ENCODE measurements around the gene SPEG. TPM values are rescaled to one million over a fixed set of nuclear protein-coding genes. Genes with fewer than 3 reads are reported as not detected.

SPEG gene
- total and polyA plus RNA-seq, 2 donors (not counting 3 experiments of a cell fraction or from before 2014, with no cell fraction given) = 0.84 to 3.5 TPM

GRCh38 chr2:219417374-219417773 lies 17.3 kb upstream of the SPEG start:
- Histone ChIP-seq H4K20me1 (replicated peaks; ENCODE audit: control insufficient read depth, extremely low read depth, insufficient read depth, low read length) (no peaks in the 10 kb centered on the region), H3K4me1 (ENCODE audit: control insufficient read depth, extremely low read depth, insufficient read depth, low read length) (no peaks in the 10 kb centered on the region), H3K9ac (replicated peaks; ENCODE audit: extremely low read depth, insufficient read depth, low read length) (no peak overlapping the region), H3K27me3 (ENCODE audit: control insufficient read depth in 2 of 2, insufficient read depth in 2 of 2, low read length in 2 of 2) (peaks cover 30% of the 10 kb centered on the region in 2 experiments), H3K36me3 (ENCODE audit: control insufficient read depth in 2 of 2, extremely low read depth in 1 of 2, insufficient read depth in 2 of 2, low read length in 2 of 2) (no peaks in the 10 kb centered on the region), H3K9me1 (replicated peaks; ENCODE audit: control insufficient read depth, extremely low read depth, insufficient read depth, low read length) (no peaks in the 10 kb centered on the region), H3K4me2 (ENCODE audit: insufficient read depth, low read length) (no peak overlapping the region), H3K27ac (ENCODE audit: insufficient read depth, low read depth, low read length) (no peak overlapping the region), H3K79me2 (ENCODE audit: control insufficient read depth, insufficient read depth, low read length) (no peaks in the 10 kb centered on the region), H3K4me3 (replicated peaks in 1 of 3; ENCODE audit: insufficient read depth in 1 of 3, low read depth in 1 of 3, low read length in 3 of 3) (no peak overlapping the region), H3K9me3 (replicated peaks; ENCODE audit: control insufficient read depth, insufficient read depth, low read length) (no peaks in the 10 kb centered on the region), H2AFZ (ENCODE audit: low read depth, low read length) (no peak overlapping the region)
- intact Hi-C loops (cut with micrococcal nuclease) = no loop called here
- no peak for DNase-seq (ENCODE audit: low read depth, low spot score)
- no peak for TF ChIP-seq EZH2 (IDR thresholded peaks at IDR 0.05; ENCODE audit: borderline replicate concordance, low read depth, low read length, severe bottlenecking)
- TF ChIP-seq MYC (IDR thresholded peaks at IDR 0.05; ENCODE audit: low read depth, low read length) = no peak
- no peak for TF ChIP-seq POLR2AphosphoS5 (IDR thresholded peaks at IDR 0.05; ENCODE audit: insufficient read depth, low read depth, low read length)
- no peak for TF ChIP-seq POLR2A (IDR thresholded peaks at IDR 0.05; ENCODE audit: low read depth, low read length)
- TF ChIP-seq MAX (IDR thresholded peaks at IDR 0.05; ENCODE audit: insufficient read depth, insufficient read length) = no peak
- dilution Hi-C loops (cut with MboI; ENCODE audit: extremely low pct_ligation_motif_present, low sequenced_read_pairs) = no loop called here
- ChIA-PET POLR2A (no interaction called here), CTCF (interaction anchor here (0.9 to 1.9 kb wide), 2 partner anchors 10 to 14 kb away, joined by 3 to 7 read pairs; no protein-coding TSS in a partner anchor)
- no TSS peak for BruUV-seq (replicated peaks)
- FAIRE-seq = no peak

DNA sequence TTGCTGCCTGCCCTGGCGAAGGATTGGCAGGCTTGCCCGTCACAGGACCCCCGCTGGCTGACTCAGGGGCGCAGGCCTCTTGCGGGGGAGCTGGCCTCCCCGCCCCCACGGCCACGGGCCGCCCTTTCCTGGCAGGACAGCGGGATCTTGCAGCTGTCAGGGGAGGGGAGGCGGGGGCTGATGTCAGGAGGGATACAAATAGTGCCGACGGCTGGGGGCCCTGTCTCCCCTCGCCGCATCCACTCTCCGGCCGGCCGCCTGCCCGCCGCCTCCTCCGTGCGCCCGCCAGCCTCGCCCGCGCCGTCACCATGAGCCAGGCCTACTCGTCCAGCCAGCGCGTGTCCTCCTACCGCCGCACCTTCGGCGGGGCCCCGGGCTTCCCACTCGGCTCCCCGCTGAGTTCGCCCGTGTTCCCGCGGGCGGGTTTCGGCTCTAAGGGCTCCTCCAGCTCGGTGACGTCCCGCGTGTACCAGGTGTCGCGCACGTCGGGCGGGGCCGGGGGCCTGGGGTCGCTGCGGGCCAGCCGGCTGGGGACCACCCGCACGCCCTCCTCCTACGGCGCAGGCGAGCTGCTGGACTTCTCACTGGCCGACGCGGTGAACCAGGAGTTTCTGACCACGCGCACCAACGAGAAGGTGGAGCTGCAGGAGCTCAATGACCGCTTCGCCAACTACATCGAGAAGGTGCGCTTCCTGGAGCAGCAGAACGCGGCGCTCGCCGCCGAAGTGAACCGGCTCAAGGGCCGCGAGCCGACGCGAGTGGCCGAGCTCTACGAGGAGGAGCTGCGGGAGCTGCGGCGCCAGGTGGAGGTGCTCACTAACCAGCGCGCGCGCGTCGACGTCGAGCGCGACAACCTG lies 16.3 kb upstream of the SPEG start, which contains the start of gene DES:
Gene DES (plus strand): TSS at position 223 of the 857 bp plus-strand sequence. CDS start 86 bp downstream, at position 309.
- no peak for TF ChIP-seq FOS (IDR thresholded peaks at IDR 0.05; ENCODE audit: borderline replicate concordance, insufficient read depth, low read length)
- peak; percentile 92 for TF ChIP-seq EZH2 (IDR thresholded peaks at IDR 0.05; ENCODE audit: borderline replicate concordance, low read depth, low read length, severe bottlenecking)
- Histone ChIP-seq H4K20me1 (replicated peaks; ENCODE audit: control insufficient read depth, extremely low read depth, insufficient read depth, low read length) (no peaks in the 10 kb centered on the region), H3K27ac (ENCODE audit: insufficient read depth, low read depth, low read length) (no peak within 1 kb of the TSS), H3K4me2 (ENCODE audit: insufficient read depth, low read length) (no peak within 1 kb of the TSS), H3K4me1 (ENCODE audit: control insufficient read depth, extremely low read depth, insufficient read depth, low read length) (no peaks in the 10 kb centered on the region), H3K79me2 (ENCODE audit: control insufficient read depth, insufficient read depth, low read length) (no peaks in the 10 kb centered on the region), H2AFZ (ENCODE audit: low read depth, low read length) (no peak within 1 kb of the TSS), H3K9me3 (replicated peaks; ENCODE audit: control insufficient read depth, insufficient read depth, low read length) (no peaks in the 10 kb centered on the region), H3K4me3 (replicated peaks in 1 of 3; ENCODE audit: insufficient read depth in 1 of 3, low read depth in 1 of 3, low read length in 3 of 3) (no peak within 1 kb of the TSS), H3K9me1 (replicated peaks; ENCODE audit: control insufficient read depth, extremely low read depth, insufficient read depth, low read length) (no peaks in the 10 kb centered on the region), H3K36me3 (ENCODE audit: control insufficient read depth in 2 of 2, extremely low read depth in 1 of 2, insufficient read depth in 2 of 2, low read length in 2 of 2) (no peaks in the 10 kb centered on the region), H3K9ac (replicated peaks; ENCODE audit: extremely low read depth, insufficient read depth, low read length) (no peak within 1 kb of the TSS), H3K27me3 (ENCODE audit: control insufficient read depth in 2 of 2, insufficient read depth in 2 of 2, low read length in 2 of 2) (peaks cover 24 to 30% of the 10 kb centered on the region in 2 experiments)
- FAIRE-seq = no peak
- POLR2A ChIA-PET = no interaction called here
- no peak for DNase-seq (ENCODE audit: low read depth, low spot score)
- CTCF ChIA-PET = interaction anchor here (0.9 to 1.6 kb wide), 3 partner anchors 78 to 112 kb away, joined by 3 to 5 read pairs (median 4); a partner anchor contains a TSS
- dilution Hi-C loops (cut with MboI; ENCODE audit: extremely low pct_ligation_motif_present, low sequenced_read_pairs) = no loop called here
- intact Hi-C loops (cut with micrococcal nuclease) = loop anchor here (1.0 kb wide), 1 partner anchor 12 kb away; no protein-coding TSS in a partner anchor
- BruUV-seq (replicated peaks) = no TSS peak
